ENCODE data around the gene LONP2. TPM values are rescaled to one million over a fixed set of nuclear protein-coding genes. Genes with fewer than 3 reads are reported as not detected.

The LONP2 gene
- total RNA-seq, 1 donor from 2014 or later, result 67.8 TPM

GRCh38 chr16:48252013-48252412, 7.9 kb downstream of the LONP2 start:
- H3K9me3 ChIP-seq (replicated peaks), result no peaks in the 10 kb centered on the region
- no peak for DNase-seq
- intact Hi-C loops (cut with micrococcal nuclease), result no loop called here
- H3K4me1 ChIP-seq, result peaks cover 43% of the 10 kb centered on the region
- H3K36me3 ChIP-seq, result peaks cover 48% of the 10 kb centered on the region
- H3K4me3 ChIP-seq, result no peak overlapping the region
- no peak for TF ChIP-seq CTCF (IDR thresholded peaks at IDR 0.05; ENCODE audit: borderline replicate concordance)
- no peaks in the 10 kb centered on the region for H3K27me3 ChIP-seq (ENCODE audit: low read depth)
- no peak overlapping the region for H3K27ac ChIP-seq (replicated peaks)

GRCh38 chr16:48256579-48257177, 12.6 kb downstream of the LONP2 start:
- peaks cover 92% of the 10 kb centered on the region for H3K36me3 ChIP-seq
- no peak overlapping the region for H3K27ac ChIP-seq (replicated peaks)
- H3K27me3 ChIP-seq (ENCODE audit: low read depth), result no peaks in the 10 kb centered on the region
- intact Hi-C loops (cut with micrococcal nuclease), result no loop called here
- H3K4me1 ChIP-seq, result peaks cover 6% of the 10 kb centered on the region
- TF ChIP-seq CTCF (IDR thresholded peaks at IDR 0.05; ENCODE audit: borderline replicate concordance), result no peak
- H3K9me3 ChIP-seq (replicated peaks), result no peaks in the 10 kb centered on the region
- DNase-seq, result no peak
- no peak overlapping the region for H3K4me3 ChIP-seq

- intact Hi-C loops (cut with micrococcal nuclease), result no loop called here
- peaks cover 93% of the 10 kb centered on the region for H3K36me3 ChIP-seq
- no peak overlapping the region for H3K27ac ChIP-seq (replicated peaks)
- H3K27me3 ChIP-seq (ENCODE audit: low read depth), result no peaks in the 10 kb centered on the region
- no peak for DNase-seq
- no peak overlapping the region for H3K4me3 ChIP-seq
- TF ChIP-seq CTCF (IDR thresholded peaks at IDR 0.05; ENCODE audit: borderline replicate concordance), result no peak
- no peaks in the 10 kb centered on the region for H3K4me1 ChIP-seq
- no peaks in the 10 kb centered on the region for H3K9me3 ChIP-seq (replicated peaks)
Observed at GRCh38 chr16:48261569-48261968, 17.5 kb downstream of the LONP2 start.

GRCh38 chr16:48262631-48263030, 18.5 kb downstream of the LONP2 start:
- Histone ChIP-seq H3K4me3 (no peak overlapping the region), H3K27me3 (ENCODE audit: low read depth) (no peaks in the 10 kb centered on the region), H3K9me3 (replicated peaks) (no peaks in the 10 kb centered on the region), H3K4me1 (no peaks in the 10 kb centered on the region), H3K36me3 (peaks cover 92% of the 10 kb centered on the region), H3K27ac (replicated peaks) (no peak overlapping the region)
- intact Hi-C loops (cut with micrococcal nuclease), result no loop called here
- DNase-seq, result no peak
- TF ChIP-seq CTCF (IDR thresholded peaks at IDR 0.05; ENCODE audit: borderline replicate concordance), result no peak

GRCh38 chr16:48269011-48269410, 24.9 kb downstream of the LONP2 start:
- peaks cover 57% of the 10 kb centered on the region for H3K36me3 ChIP-seq
- no peak for TF ChIP-seq CTCF (IDR thresholded peaks at IDR 0.05; ENCODE audit: borderline replicate concordance)

More at GRCh38 chr16:48269011-48269410, 24.9 kb downstream of the LONP2 start:
- no peak overlapping the region for H3K4me3 ChIP-seq
- no peaks in the 10 kb centered on the region for H3K27me3 ChIP-seq (ENCODE audit: low read depth)
- intact Hi-C loops (cut with micrococcal nuclease), result no loop called here
- H3K9me3 ChIP-seq (replicated peaks), result no peaks in the 10 kb centered on the region
- DNase-seq, result no peak
- H3K27ac ChIP-seq (replicated peaks), result no peak overlapping the region
- peaks cover 56% of the 10 kb centered on the region for H3K4me1 ChIP-seq
